Measurements from ENCODE around the gene OSR1.

DNA sequence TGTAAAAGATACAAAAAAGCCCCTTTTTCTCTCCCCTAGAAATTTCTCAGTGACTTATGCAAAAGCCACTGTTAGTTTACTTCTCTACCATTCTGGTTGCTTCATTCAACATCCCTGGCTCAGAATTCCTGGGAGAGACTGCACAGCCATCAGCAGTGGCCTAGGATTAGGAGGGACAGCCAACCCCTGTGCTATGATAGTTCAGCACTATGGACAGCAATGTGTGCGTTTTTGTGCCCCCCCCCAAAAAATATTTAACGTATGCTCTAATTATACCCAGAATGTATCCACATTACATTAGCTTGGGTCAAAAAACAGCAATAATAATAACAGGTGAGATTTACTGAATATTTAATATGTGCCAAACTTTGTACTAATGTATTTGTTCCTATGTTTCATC is 29.0 kb downstream of the OSR1 start:
- TF ChIP-seq CTCF (IDR thresholded peaks at IDR 0.05 in 2 of 3, conservative IDR thresholded peaks at IDR 0.05 in 1 of 3; ENCODE audit: insufficient read depth in 2 of 3, low read depth in 1 of 3, low read length in 3 of 3) (no peak), MAFK (IDR thresholded peaks at IDR 0.05; ENCODE audit: low read length) (no peak), ZNF445 (CRISPR knock-in tag; IDR thresholded peaks at IDR 0.05; ENCODE audit: low read depth) (no peak)
- TF ChIP-seq, protein P1, sequence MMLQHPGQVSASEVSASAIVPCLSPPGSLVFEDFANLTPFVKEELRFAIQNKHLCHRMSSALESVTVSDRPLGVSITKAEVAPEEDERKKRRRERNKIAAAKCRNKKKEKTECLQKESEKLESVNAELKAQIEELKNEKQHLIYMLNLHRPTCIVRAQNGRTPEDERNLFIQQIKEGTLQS (IDR thresholded peaks at IDR 0.05): no peak
- TF ChIP-seq, protein P1 (CRISPR knock-in tag; conservative IDR thresholded peaks at IDR 0.05): no peak
